Ectodermal cell (in vitro differentiated cells): Measurements from ENCODE around the gene MYD88.

ENCODE experiments used
- H3K27ac ChIP-seq: 2 replicates; pipeline ENCODE4 v1.7.0; 2013; ENCODE audit warnings: mild to moderate bottlenecking, low read depth, low read length; ENCODE audit not compliant: insufficient read depth, poor library complexity, severe bottlenecking
- H3K27me3 ChIP-seq: 2 replicates; pipeline ENCODE4 v1.7.0; 2013; ENCODE audit warnings: mild to moderate bottlenecking, low read length; ENCODE audit not compliant: insufficient read depth, control insufficient read depth, poor library complexity, severe bottlenecking
- H3K36me3 ChIP-seq: one replicate; pipeline ENCODE4 v1.7.0; 2013; ENCODE audit warnings: low read length; ENCODE audit not compliant: control insufficient read depth, insufficient read depth
- H3K4me1 ChIP-seq: one replicate; pipeline ENCODE4 v1.7.0; 2013; ENCODE audit warnings: low read length; ENCODE audit not compliant: control insufficient read depth, insufficient read depth
- H3K4me3 ChIP-seq: 2 replicates; pipeline ENCODE4 v1.7.0; 2013; ENCODE audit warnings: low read depth, low read length, control low read depth; ENCODE audit not compliant: insufficient read depth
- H3K9me3 ChIP-seq: 2 replicates; pipeline ENCODE4 v1.7.0; 2013; ENCODE audit warnings: mild to moderate bottlenecking, low read length, moderate library complexity; ENCODE audit not compliant: control insufficient read depth
- WGBS, 2 experiments: methylation state at CpG; one replicate each; pipeline ENCODE4 v1.1.7; 2013; ENCODE audit warnings: missing lambda C conversion rate in 2 of 2; 5-methylcytosine and 5-hydroxymethylcytosine counted together

MYD88 gene

GRCh38 chr3:38143511-38143910, 5.0 kb downstream of the MYD88 start:
- WGBS, 2 experiments, result 73% methylated on average over 3 of the region's 3 CpGs
- H3K27ac ChIP-seq, result no peak overlapping the region
- peaks cover 6% of the 10 kb centered on the region for H3K4me1 ChIP-seq
- peaks cover 12% of the 10 kb centered on the region for H3K27me3 ChIP-seq
- H3K9me3 ChIP-seq, result no peaks in the 10 kb centered on the region
- no peak overlapping the region for H3K4me3 ChIP-seq
- no peaks in the 10 kb centered on the region for H3K36me3 ChIP-seq

- no peaks in the 10 kb centered on the region for H3K36me3 ChIP-seq
- no peaks in the 10 kb centered on the region for H3K4me1 ChIP-seq
- H3K27ac ChIP-seq, result no peak overlapping the region
- no peaks in the 10 kb centered on the region for H3K27me3 ChIP-seq
- WGBS, 2 experiments, result 92 to 100% methylated on average over 1 to 2 of the region's 2 CpGs
- H3K4me3 ChIP-seq, result no peak overlapping the region
- no peaks in the 10 kb centered on the region for H3K9me3 ChIP-seq
Measured at GRCh38 chr3:38146504-38146903, 8.0 kb downstream of the MYD88 start.

GRCh38 chr3:38147421-38147820, 9.0 kb downstream of the MYD88 start:
- Histone ChIP-seq H3K9me3 (no peaks in the 10 kb centered on the region), H3K27ac (no peak overlapping the region), H3K36me3 (no peaks in the 10 kb centered on the region), H3K4me1 (no peaks in the 10 kb centered on the region), H3K27me3 (no peaks in the 10 kb centered on the region), H3K4me3 (no peak overlapping the region)
- WGBS, 2 experiments, result 95 to 97% methylated on average over 3 of the region's 3 CpGs

GRCh38 chr3:38148311-38148882, 9.9 kb downstream of the MYD88 start:
- H3K4me1 ChIP-seq, result no peaks in the 10 kb centered on the region
- no peak overlapping the region for H3K4me3 ChIP-seq
- H3K27me3 ChIP-seq, result no peaks in the 10 kb centered on the region
- no peaks in the 10 kb centered on the region for H3K36me3 ChIP-seq
- no peak overlapping the region for H3K27ac ChIP-seq
- 94 to 96% methylated on average over 5 of the region's 5 CpGs for WGBS, 2 experiments
- no peaks in the 10 kb centered on the region for H3K9me3 ChIP-seq

- Histone ChIP-seq H3K9me3 (no peaks in the 10 kb centered on the region), H3K4me1 (no peaks in the 10 kb centered on the region), H3K27me3 (no peaks in the 10 kb centered on the region), H3K36me3 (no peaks in the 10 kb centered on the region), H3K4me3 (no peak overlapping the region), H3K27ac (no peak overlapping the region)
- 90 to 96% methylated on average over 3 of the region's 3 CpGs for WGBS, 2 experiments
Measured at GRCh38 chr3:38149708-38150107, 11.2 kb downstream of the MYD88 start.

- no peaks in the 10 kb centered on the region for H3K27me3 ChIP-seq
- H3K9me3 ChIP-seq, result no peaks in the 10 kb centered on the region
- no peak overlapping the region for H3K27ac ChIP-seq
- H3K36me3 ChIP-seq, result no peaks in the 10 kb centered on the region
- 85 to 89% methylated on average over 3 of the region's 3 CpGs for WGBS, 2 experiments
- H3K4me1 ChIP-seq, result no peaks in the 10 kb centered on the region
- no peak overlapping the region for H3K4me3 ChIP-seq
Measured at GRCh38 chr3:38150780-38151528, 12.5 kb downstream of the MYD88 start.

- 95 to 96% methylated on average over 3 of the region's 3 CpGs for WGBS, 2 experiments
- Histone ChIP-seq H3K27me3 (no peaks in the 10 kb centered on the region), H3K4me1 (no peaks in the 10 kb centered on the region), H3K36me3 (no peaks in the 10 kb centered on the region), H3K9me3 (no peaks in the 10 kb centered on the region), H3K4me3 (no peak overlapping the region), H3K27ac (no peak overlapping the region)
Measured at GRCh38 chr3:38151667-38152265, 13.3 kb downstream of the MYD88 start.

- Histone ChIP-seq H3K9me3 (no peaks in the 10 kb centered on the region), H3K4me3 (no peak overlapping the region), H3K36me3 (no peaks in the 10 kb centered on the region), H3K27me3 (no peaks in the 10 kb centered on the region), H3K4me1 (no peaks in the 10 kb centered on the region), H3K27ac (no peak overlapping the region)
- 92 to 94% methylated on average over 2 of the region's 2 CpGs for WGBS, 2 experiments
Measured at GRCh38 chr3:38152609-38153008, 14.1 kb downstream of the MYD88 start.

- H3K4me1 ChIP-seq, result no peaks in the 10 kb centered on the region
- no peaks in the 10 kb centered on the region for H3K36me3 ChIP-seq
- no peak overlapping the region for H3K4me3 ChIP-seq
- H3K27ac ChIP-seq, result no peak overlapping the region
- no peaks in the 10 kb centered on the region for H3K27me3 ChIP-seq
- no peaks in the 10 kb centered on the region for H3K9me3 ChIP-seq
- WGBS, 2 experiments, result 85 to 92% methylated on average over 2 of the region's 2 CpGs
Measured at GRCh38 chr3:38153221-38153620, 14.8 kb downstream of the MYD88 start.

GRCh38 chr3:38154033-38154494, 15.6 kb downstream of the MYD88 start:
- no peak overlapping the region for H3K27ac ChIP-seq
- 89% methylated on average over 2 of the region's 2 CpGs for WGBS, 2 experiments
- H3K27me3 ChIP-seq, result no peaks in the 10 kb centered on the region
- H3K9me3 ChIP-seq, result no peaks in the 10 kb centered on the region
- no peaks in the 10 kb centered on the region for H3K4me1 ChIP-seq
- H3K36me3 ChIP-seq, result no peaks in the 10 kb centered on the region
- H3K4me3 ChIP-seq, result no peak overlapping the region
